OCI-LY3 (cell line): ENCODE data around the gene ERGIC2.

Experiments
- H2AFZ ChIP-seq: fragments of 200-600, 300-600 bp; shearing (Covaris generic); 2 replicates; pipeline ENCODE4 v1.6.0; 2014; ENCODE audit warnings: antibody characterized with exemption, low read depth, low read length
- H3K27ac ChIP-seq: fragments of 200-600, 300-600 bp; sonication (generic); 2 replicates; pipeline ENCODE4 v1.5.1; 2014; ENCODE audit warnings: mild to moderate bottlenecking, low read length, moderate library complexity, mixed read lengths
- H3K27me3 ChIP-seq: fragments of 200-600, 300-600 bp; sonication (generic); 2 replicates; pipeline ENCODE4 v1.6.1; 2014; ENCODE audit warnings: low read depth, low read length, mixed read lengths
- H3K36me3 ChIP-seq: fragments of 200-600, 300-600 bp; sonication (generic); replicated peaks from 2 replicates; pipeline ENCODE3; 2014; ENCODE audit warnings: low read depth, low read length, mixed read lengths
- H3K4me1 ChIP-seq: fragments of 300-600, 200-600 bp; sonication (generic); 2 replicates; pipeline ENCODE4 v1.6.1; 2014; ENCODE audit warnings: low read length, mixed read lengths
- H3K4me2 ChIP-seq: fragments of 200-600, 300-600 bp; sonication (generic); 2 replicates; pipeline ENCODE4 v1.6.1; 2014; ENCODE audit warnings: low read length, mixed read lengths
- H3K4me3 ChIP-seq: fragments of 300-600, 200-600 bp; sonication (generic); 2 replicates; pipeline ENCODE4 v1.5.1; 2014; ENCODE audit warnings: antibody characterized with exemption, mild to moderate bottlenecking, low read length, moderate library complexity
- H3K79me2 ChIP-seq: fragments of 300-600, 200-600 bp; shearing (Covaris generic); 2 replicates; pipeline ENCODE4 v1.6.1; 2014; ENCODE audit warnings: mild to moderate bottlenecking, low read length, mixed read lengths
- H3K9ac ChIP-seq: fragments of 300-600, 200-600 bp; shearing (Covaris generic); 2 replicates; pipeline ENCODE4 v1.6.0; 2014; ENCODE audit warnings: mild to moderate bottlenecking, low read length, moderate library complexity
- H3K9me3 ChIP-seq: fragments of 200-600, 300-600 bp; shearing (Covaris generic); 2 replicates; pipeline ENCODE4 v1.6.1; 2014; ENCODE audit warnings: low read length, mixed read lengths; ENCODE audit not compliant: insufficient read depth
- H4K20me1 ChIP-seq: fragments of 200-600, 300-600 bp; sonication (generic); 2 replicates; pipeline ENCODE4 v1.6.1; 2016; ENCODE audit warnings: low read length, mixed read lengths; ENCODE audit not compliant: insufficient read depth
- CTCF ChIP-seq: fragments of 200-600, 300-600 bp; sonication (generic); IDR thresholded peaks from 2 replicates; pipeline ENCODE4 v1.5.1; 2014; ENCODE audit warnings: antibody characterized with exemption, low read length, low read depth
- EZH2phosphoT487 ChIP-seq: fragments of 200-600 bp; shearing (Covaris generic); IDR thresholded peaks from 2 replicates; pipeline ENCODE4 v1.6.1; 2018; ENCODE audit warnings: antibody characterized with exemption, mixed run types, low read depth

Gene ERGIC2

DNA sequence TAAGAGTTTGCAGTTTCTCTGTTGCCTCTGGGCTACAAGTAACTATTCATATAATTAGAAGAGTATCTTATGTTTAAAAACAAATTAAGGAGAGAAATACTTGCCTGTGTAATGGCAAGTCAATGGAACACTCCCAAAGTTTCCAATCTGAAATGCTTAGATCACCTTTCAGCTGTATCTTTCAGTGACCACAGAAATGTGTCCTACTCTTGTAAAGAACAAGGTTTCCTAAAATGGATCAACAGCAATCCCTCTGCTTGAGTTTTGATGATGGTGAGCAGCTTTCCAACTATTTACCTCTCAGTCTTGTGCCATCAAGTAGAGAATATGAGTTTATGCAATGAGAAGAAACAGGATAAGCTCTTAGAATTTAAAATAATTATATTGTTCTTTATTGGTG is 92.9 kb downstream of the ERGIC2 start:
- Histone ChIP-seq H3K36me3 (no peaks in the 10 kb centered on the region), H4K20me1 (no peaks in the 10 kb centered on the region), H3K4me2 (no peak overlapping the region), H3K9me3 (no peaks in the 10 kb centered on the region), H3K9ac (no peak overlapping the region), H3K27me3 (no peaks in the 10 kb centered on the region), H3K4me1 (no peaks in the 10 kb centered on the region), H2AFZ (no peak overlapping the region), H3K27ac (no peak overlapping the region), H3K4me3 (no peak overlapping the region), H3K79me2 (no peaks in the 10 kb centered on the region)
- no peak for TF ChIP-seq CTCF
- TF ChIP-seq EZH2phosphoT487: no peak

DNA sequence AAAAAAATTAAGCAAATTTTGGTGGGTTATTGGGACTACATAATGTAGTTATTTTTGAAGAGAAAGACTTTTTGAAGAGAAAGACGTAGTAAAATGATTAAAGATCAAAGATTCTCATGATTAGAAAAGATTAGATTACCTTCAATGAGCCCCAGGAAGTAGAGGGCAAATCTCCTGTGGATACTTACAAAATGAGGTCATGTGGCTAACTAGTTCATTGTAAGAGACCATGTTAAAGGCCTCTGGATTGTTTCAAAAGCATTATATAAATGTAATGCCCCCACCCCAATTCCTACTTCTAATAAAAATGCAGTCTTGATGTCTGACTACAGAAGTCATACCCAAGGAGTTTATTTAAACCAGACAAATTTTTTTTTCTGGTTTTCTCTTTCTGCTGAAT is 93.3 kb downstream of the ERGIC2 start:
- Histone ChIP-seq H3K27me3 (no peaks in the 10 kb centered on the region), H4K20me1 (no peaks in the 10 kb centered on the region), H3K9me3 (no peaks in the 10 kb centered on the region), H3K79me2 (no peaks in the 10 kb centered on the region), H2AFZ (no peak overlapping the region), H3K4me2 (no peak overlapping the region), H3K9ac (no peak overlapping the region), H3K27ac (no peak overlapping the region), H3K36me3 (no peaks in the 10 kb centered on the region), H3K4me3 (no peak overlapping the region), H3K4me1 (no peaks in the 10 kb centered on the region)
- no peak for TF ChIP-seq EZH2phosphoT487
